Stimulated activated CD8-positive, alpha-beta memory T cell treated with anti-CD3 and anti-CD28 coated beads, Interleukin-12 subunit alpha, Interleukin-12 subunit beta, amount 100 ng/mL, for 1 hour (primary cell): ENCODE results near the gene IFT88.
"Not testable (repeated sequence)": the region's sequence is repeated elsewhere in the genome, so short reads cannot be mapped to it uniquely, and the experiment has no call there.

Experiments used
- DNase-seq: peaks from one replicate; pipeline ENCODE4 v3.0.0-alpha.2; 2020; ENCODE audit warnings: low read depth

IFT88 gene

DNA sequence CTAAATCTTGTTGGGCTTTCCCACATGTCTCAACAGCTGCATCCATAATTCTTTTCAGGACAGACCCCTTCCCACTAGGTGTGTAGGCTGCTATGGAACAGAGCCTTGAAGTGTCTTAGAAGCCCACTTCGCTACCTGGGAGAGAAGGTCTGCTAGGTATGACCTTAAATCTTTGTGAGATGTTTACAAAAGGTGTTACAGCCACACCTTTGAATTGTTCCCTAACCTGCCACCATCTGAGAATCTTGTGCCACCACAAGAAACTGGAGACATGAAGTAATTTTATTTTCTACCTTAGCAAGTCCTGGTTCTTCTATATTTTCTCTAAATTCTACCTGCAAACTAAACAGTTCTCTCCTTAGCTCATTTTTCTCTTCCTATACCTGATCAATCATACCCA lies 69.1 kb downstream of the IFT88 start:
- DNase-seq = no peak

DNA sequence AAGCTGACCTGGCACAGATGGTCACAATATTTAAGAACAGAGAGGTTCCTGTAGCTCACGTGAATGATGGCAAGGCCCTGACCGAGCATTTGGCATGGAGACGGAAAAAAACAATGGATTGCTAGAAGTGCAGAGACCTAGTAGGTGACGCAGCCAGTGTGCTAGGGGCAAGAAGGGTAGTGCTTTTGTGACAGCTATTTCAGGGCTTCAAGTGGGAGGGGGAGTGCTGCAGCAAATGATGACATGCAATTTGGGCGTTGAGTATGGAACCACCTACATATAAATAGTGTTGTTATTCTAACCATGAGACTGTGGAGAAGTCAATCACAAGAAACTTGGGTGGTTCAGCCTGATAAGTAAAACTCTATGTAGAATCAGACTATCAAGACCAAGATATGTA lies 70.9 kb downstream of the IFT88 start:
- no peak for DNase-seq

DNA sequence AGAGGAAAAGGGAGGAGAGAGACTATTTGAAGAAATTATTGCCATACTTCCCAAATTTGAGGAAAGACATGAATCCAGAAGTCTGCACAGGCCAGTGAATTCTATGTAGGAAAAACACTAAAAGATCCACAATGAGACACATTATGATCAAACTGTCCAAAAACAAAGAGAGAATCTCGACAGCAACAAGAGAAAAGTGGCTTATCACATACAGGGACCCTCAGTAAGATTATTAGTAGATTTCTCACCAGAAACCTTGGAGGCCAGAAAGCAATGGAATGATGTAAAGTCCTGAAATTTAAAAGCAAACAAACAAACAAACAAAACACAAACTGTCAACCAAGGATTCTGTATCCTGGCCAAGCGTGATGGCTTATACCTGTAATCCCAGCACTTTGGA lies 80.8 kb downstream of the IFT88 start:
- no peak for DNase-seq

DNA sequence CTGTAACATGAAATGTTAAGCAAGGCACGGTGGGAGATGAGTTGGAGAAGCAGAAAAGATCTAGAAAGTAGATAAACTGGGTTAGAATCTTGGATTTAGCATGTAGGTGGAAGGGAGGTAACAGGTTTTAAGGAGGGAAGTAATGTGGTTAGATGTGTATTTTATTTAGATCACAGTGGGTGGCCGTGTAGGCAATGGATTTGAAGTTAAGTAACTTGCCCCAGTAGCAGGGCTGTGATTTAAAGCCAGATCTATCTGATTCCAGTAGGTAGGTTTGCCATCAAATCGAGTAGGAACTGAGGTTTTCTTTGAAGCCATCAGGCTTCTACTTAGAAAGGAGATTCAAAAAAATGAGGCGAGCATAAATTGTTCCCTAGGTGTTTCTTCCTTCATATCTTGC lies 86.0 kb downstream of the IFT88 start:
- DNase-seq = no peak

DNA sequence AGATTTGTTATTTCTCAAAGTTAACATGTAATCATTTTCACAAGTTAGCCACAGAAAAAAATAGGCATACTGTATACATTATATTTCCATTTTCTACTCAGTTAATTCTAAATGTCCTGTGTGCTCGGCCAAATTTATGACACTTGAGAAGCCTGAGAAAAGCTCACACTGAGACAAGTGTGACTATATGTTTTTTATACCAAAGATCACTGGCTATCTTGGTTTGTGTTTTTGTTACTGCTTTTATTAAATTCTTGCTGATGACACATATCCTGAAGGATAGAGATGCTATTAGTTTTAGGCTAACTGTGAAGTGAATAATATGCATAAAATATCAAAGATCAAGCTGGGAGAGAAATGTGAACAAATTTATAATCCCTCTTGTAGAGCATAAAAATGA lies 87.2 kb downstream of the IFT88 start:
- DNase-seq = no peak

DNA sequence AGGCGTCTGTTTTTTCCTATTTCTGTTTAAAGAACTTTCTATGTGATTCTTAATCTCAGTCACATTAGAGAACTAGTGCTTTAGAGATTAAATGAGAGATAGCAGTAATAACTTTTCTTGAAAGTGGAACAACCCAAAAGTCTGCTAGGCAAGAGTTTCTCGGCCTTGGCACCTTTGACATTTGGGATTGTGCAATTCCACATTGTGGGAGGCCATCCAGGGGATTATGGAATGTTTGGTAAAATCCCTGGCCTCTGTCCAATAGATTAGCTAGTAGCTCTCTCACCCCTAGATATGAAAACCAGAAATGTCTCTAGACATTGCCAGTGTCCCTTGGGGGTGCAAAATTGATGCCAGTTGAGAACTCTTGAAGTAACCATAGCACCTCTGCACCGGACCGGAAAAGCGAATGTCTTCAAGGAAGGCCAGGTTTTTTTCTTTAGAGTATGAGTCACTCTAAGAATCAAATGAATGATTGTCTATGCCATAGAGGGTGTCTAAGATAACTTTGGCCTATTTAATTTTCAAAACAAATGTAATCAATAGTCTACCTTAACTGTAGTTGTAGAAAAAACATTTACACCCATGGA lies 91.6 kb downstream of the IFT88 start:
- DNase-seq = no peak

DNA sequence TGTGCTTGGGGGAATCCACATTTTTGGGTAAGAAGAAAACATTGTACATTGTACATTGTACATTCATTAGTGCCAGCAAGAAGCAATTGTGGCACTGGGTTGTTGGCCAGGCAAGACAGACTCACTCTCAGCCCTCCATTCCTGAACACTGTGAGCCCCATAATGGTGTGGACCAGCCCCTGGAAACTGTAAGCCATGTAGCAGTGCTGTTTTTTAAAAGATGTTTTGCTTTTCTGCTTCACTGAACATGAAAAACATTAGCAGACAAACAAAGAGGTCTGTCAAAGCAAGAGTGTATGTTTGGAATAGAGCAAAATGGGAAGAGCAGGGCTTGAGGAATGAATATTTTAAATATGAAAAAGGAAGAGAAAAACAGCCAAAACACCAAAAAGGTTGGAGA lies 97.4 kb downstream of the IFT88 start:
- no peak for DNase-seq

DNA sequence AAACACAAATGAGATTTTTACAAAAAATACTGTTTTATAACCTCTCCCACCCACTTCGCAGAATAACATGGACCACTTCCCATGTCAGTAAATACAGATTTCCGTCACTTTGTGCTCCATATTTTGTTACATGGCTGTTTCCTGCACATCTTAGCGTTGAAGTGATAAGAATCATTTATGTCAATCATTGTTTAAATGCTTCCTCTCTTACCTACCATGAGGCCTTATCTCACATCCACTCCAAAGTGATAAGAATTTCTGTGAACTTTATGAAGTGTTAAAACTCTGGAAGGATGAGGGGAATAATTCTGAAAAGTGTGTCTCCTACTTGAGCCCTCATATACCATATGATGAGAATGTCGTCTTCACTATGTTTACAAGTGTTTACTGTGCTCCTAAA lies 100.0 kb downstream of the IFT88 start:
- no peak for DNase-seq

DNA sequence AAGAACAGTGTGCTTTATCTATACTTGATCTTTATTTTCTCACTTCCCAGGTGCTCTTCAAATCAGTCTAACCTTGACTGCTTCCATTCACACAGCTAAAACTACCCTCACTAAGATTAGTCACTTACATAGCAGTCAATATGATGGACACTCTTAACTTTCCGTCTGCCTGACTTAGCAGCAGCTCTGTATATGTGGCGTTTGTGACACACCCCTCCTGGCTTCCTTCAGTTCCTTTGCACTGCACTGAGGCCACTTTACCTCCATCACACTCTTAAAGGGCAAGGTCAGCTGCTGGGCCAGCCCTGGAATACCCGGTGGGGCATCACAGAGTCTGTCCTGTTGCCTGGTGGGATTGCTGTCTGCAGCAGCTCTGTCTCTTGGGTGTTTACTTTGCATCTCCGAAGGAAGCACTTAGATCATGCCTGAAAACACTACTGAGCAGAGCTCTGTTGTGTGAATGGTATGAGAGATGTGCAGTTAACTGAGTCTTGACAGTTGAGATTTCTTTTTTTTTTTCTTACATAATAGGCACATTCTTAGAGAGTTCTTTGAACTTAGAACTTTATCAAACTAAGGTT lies 101.0 kb downstream of the IFT88 start:
- no peak for DNase-seq

DNA sequence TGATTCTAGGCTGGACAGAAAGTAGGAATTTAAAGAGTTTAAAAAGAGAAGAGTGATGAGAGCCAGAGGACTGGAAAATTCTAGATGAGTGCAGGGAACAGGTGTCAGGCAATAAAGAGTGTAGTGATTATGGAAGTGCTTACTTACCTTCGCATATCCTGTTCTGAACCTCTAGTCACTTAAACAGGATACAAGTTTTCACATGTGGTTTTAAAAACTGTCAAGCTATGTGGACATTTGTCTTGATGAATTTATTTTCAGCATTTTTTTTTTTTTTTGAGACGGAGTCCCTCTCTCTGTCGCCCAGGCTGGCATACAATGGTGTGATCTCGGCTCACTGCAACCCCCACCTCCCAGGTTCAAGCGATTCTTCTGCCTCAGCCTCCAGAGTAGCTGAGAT lies 102.2 kb downstream of the IFT88 start:
- no peak for DNase-seq

DNA sequence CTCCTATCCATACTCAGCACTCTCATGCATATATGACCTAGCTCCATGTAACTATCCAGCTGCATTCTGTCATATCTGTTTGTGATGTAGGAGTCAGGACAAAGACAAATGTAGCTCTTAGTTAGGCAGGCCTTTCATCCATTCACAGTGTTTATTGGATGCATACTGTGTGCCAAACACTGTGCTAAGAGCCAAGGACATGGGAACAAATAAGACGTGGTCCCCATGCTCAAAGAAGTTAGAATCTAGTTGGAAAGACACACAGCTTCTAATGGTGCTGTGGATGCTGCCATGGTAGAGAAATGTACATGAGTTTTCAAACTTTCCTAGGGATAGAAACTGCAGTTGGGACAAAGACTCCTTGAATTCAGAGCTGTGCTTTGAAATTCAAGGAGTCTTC lies 104.8 kb downstream of the IFT88 start:
- DNase-seq = no peak

DNA sequence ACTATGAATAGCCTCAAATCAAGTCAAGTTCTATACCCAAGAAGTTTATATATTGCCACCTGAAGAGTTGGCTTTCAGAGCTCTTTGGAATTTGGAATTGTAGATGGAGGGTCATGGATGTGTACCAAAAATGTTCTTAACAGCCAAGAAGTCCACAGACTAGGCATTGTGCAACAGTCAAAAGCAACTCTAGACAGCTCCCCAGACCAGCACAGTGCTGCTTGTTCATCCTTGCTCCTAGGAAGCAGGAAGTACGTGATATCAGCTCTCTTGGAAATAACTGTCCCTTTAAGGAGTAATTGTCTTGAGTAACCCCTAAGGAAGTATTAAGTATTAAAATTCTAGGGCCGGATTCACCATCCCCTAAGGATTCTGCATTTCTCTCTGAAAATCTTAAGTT lies 105.8 kb downstream of the IFT88 start:
- DNase-seq = no peak

DNA sequence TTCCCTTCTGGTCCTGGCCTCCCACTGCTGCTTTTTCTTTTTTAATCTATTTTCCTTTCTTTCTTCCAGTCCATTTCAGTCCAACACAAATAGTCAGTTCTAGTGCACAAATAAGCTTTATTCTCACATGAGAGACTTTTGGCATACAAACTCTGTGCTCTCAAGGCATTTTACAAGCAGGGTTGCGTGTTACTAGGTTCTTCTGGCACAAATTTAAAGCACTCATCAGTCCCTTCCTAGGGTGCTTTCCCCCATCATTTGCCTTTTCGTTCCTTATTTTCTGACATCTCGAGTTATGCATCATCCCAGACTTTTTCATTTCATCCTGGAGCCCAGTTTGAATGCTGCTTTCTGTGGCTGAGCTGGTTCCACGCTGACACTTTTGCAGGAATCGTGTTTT lies 106.8 kb downstream of the IFT88 start:
- DNase-seq = no peak

DNA sequence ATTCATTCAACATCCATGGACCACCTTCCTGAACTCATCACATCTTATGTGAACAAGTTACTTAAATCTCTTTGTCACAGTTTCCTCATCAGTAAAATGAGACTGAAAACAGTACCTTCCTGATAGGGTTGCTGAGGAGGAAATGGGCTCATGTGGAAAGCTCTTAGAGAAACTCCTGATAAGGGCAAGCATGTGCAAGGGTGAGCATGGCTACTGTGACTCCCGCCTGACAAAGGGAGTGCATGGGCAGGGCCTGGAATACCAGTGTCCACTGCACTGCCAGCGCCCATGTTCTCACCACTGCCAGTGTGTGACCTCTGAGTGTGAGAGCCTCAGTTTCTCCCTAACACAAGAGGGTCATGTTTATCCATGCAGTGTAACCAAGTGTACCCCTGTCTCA lies 109.3 kb downstream of the IFT88 start:
- DNase-seq = no peak

DNA sequence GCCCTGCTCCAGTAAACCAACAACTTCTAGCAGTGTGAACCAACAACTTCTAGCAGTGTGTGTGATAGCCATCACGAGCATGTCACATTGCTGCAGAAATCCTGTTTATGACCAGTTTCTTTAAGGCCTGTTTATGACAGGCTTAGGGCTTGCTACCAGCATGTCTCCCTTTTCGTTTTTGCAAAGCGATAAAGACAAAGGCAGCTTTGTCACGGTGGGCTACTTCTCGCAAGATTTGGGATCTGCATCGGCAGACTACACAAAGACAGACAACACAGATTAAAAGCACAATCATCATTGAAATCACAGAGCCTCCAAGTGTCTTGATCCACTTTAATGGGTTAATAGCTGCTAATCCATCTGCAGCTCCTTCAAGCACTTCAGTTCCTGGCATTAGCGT lies 111.6 kb downstream of the IFT88 start:
- not testable (repeated sequence) for DNase-seq

DNA sequence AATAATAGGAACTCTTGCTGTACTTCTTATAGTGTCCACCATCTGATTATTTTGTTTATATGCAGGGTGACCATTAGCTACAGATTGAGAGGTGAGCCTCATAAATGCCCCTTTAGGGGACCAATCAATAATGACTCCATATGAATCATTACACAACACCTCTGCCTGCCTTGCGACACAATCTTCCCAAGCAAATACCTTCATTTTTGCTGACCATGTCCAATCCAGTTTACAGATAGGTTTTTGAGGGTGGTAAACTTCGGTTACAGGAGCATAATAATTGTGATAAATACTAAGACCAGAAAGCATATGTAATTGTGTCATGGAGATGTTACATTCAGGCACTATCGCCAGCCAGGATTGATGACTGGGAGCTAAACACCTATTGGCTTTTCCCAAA lies 112.9 kb downstream of the IFT88 start:
- DNase-seq = no peak

DNA sequence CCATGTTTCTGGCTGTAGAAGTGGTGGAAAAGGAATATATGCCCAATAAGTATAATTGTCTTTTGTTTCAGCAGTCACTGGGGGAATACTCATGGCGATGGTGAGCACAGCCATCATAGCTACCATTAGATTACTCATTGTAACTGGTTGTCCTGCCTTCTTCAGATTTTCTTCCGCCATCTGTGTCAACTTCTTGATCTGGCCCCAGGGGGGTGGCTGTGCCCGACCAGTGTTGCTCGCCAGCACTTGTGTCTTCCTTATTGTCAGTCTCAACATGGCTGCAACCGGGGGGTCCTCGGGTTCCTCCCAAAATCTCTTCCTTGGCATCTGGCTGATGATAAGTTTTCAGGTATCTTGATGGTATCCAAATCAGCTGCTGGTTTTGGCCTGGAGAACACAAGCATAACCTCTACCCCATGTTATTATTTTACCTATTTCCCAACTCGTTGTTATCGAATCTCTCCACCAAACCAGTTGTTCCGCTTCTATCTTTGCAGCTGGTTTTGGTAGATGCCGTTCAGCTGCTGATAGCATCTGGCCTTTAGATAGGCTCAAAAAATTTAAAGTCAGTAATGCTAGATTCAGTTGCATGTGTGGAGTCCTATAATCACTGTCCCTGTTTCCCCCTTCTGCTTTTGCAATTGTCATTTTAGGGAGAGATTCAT lies 113.6 kb downstream of the IFT88 start:
- no peak for DNase-seq

DNA sequence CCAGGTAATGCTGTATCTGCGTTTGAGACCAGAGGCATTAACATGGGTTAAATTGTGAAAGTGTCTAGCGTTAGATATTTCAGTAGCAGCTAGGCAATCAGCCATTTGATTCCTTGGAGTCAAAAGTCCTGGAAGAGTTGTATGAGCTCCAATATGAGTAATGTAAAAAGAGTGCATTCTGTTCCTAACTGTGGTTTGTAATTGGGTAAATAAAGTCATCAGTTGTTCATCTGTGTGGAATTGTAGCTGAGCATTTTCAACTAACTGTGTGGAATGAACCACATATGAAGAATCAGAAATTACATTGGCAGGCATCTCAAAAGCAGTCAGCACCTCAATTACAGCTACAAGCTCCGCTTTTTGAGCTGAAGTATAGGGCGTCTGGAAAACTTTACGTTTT lies 114.5 kb downstream of the IFT88 start:
- not testable (repeated sequence) for DNase-seq

DNA sequence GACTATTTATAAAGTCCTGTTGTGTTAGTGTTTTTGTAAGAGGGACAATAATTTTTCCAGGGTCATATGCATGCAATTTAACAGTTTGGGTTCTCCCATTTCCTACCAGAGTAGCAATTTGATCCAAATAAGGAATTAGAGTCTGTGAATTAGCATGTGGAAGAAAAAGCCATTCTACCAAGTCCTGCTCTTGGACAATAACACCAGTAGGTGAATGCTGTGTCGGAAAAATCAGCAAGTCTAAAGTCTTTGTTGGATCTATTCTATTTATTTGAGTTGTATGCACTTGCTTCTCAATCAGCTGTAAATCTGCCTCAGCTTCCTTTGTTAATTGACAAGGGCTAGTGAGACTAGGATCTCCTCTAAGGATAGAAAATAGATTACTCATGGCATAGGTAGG lies 115.1 kb downstream of the IFT88 start:
- DNase-seq = no peak

DNA sequence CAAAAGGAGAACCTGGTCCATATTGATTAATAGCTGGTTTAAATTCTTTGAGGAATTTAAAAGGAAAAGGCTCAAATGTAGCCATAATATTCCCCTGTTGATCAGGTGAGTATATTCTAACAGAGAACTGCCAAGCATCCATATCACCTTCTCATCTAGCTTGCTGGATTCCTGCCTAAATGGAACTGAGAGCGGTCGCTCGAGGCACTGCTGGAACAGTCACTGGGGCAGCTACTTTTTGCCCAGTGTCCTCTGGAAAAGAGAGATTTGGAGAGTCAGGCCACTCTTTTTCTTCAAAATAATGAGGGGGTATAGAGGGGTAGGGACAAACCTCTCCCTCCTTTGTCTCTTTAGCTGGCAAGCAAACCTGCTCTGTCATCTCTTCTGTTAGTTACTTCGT lies 117.1 kb downstream of the IFT88 start:
- DNase-seq = no peak

DNA sequence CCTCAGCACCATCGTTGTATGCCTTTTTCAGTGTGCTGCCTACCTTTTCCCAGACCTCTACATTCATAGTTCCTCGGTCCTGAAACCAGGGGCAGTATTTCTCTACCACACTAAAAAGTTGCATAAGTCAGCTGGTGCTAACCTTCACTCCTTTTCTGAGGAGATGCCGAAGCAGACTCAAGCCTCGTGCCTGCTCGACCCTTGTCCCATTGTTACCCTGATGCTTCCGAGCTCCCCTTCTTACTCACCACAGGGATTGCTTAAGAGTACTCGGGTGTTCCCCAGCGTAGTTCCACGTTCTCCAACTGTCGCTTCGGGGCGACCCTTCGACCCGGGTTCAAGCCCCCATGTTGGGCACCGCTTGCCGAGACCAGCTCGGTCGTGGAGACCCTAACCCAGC lies 117.6 kb downstream of the IFT88 start:
- DNase-seq = no peak

DNA sequence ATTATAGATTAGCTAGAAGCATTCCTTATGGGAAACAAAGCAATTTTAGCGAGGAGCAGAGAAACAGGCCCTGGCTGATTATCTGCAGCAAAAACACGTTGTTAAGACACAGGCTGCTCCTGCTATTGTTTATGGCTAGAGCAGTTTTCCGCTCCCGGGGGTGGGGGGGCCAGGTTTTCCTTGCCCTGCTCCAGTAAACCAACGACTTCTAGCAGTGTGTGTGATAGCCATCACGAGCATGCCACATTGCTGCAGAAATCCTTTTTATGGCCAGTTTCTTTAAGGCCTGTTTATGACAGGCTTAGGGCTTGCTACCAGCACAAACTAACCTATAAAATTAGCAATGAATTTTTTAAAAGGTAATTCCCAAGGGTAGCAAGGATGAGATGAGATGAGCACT lies 118.1 kb downstream of the IFT88 start:
- no peak for DNase-seq

DNA sequence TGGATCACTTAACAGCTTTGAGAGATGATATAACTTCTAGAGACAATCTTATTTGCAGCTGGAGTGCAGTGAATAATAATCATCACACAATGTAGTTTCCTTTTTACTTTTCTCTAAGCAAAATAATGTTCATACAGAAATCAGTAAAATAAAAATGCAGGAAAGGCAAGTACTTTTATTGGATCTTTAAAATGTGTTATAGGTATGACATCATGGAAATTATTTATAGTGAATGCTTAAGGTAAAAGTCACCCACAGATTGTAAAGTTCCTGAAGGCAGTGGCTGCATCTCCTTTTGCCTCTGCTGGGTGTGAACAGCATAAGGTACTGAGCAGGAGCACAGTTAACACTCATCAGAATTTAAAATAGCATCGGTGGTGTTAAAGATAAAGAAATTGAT lies 119.2 kb downstream of the IFT88 start:
- no peak for DNase-seq
